Progenitor cell of endocrine pancreas (in vitro differentiated cells): ENCODE data around the gene ZFP1. TPM values are rescaled to one million over a fixed set of nuclear protein-coding genes. Genes with fewer than 3 reads are reported as not detected.
A peak's percentile ranks its signal among the peaks of the same experiment; 100 is the strongest.

Experiments used
- DNase-seq: peaks from one replicate; pipeline ENCODE4 v3.0.0; 2021; ENCODE audit warnings: low spot score; ENCODE audit not compliant: unreplicated experiment
- H3K27ac Mint-ChIP-seq: 2 replicates; pipeline ENCODE4 v1.8.0; 2021; ENCODE audit warnings: mild to moderate bottlenecking, moderate library complexity, mixed read lengths
- H3K27me3 Mint-ChIP-seq: 2 replicates; pipeline ENCODE4 v1.8.0; 2021; ENCODE audit warnings: mixed read lengths
- H3K36me3 Mint-ChIP-seq: 2 replicates; pipeline ENCODE4 v1.8.0; 2022; ENCODE audit warnings: mixed read lengths; ENCODE audit not compliant: insufficient read depth
- H3K4me1 Mint-ChIP-seq: 2 replicates; pipeline ENCODE4 v1.8.0; 2021; ENCODE audit warnings: low read depth, mixed read lengths
- H3K4me3 Mint-ChIP-seq: 2 replicates; pipeline ENCODE4 v1.8.0; 2021; ENCODE audit warnings: low read depth, mild to moderate bottlenecking, moderate library complexity, mixed read lengths
- H3K9me3 Mint-ChIP-seq: 2 replicates; pipeline ENCODE4 v1.8.0; 2021; ENCODE audit warnings: low read depth, mixed read lengths
- total RNA-seq: library from RNA; stranded (reverse); gene quantifications from 2 replicates; pipeline ENCODE4 v1.2.1, GENCODE V29; 2021
- TF ChIP-seq, protein P1 (sequence below): fragments of 200-600 bp; sonication (generic); IDR thresholded peaks from one replicate; pipeline ENCODE4 v1.5.0; 2021; ENCODE audit warnings: antibody characterized with exemption, mild to moderate bottlenecking; ENCODE audit not compliant: unreplicated experiment

Gene ZFP1
- total RNA-seq, 1 donor from 2014 or later, result 17.5 TPM

DNA sequence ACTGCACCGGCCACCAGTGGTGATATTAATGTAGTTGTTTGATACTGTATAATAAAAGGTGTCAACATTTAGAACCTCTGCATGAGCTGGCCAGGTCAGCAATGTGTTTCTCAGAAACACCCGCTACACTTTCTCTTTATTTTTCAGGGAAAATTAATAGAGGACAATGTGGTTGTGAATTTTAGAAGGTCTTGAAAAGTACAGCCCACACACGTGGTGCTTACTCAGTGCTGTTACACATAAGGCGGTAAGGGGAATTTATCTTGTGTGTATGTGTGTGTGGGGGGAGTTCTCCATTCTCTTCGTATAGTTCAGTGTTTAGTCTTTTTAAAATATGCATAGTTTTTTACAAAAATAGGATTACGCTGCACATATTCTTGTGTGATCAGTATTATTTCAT is 4.4 kb upstream of the ZFP1 start:
- peaks cover under 1% of the 10 kb centered on the region for H3K4me1 Mint-ChIP-seq
- peaks cover under 1% of the 10 kb centered on the region for H3K36me3 Mint-ChIP-seq
- no peak overlapping the region for H3K27ac Mint-ChIP-seq
- H3K9me3 Mint-ChIP-seq, result no peaks in the 10 kb centered on the region
- no peak overlapping the region for H3K4me3 Mint-ChIP-seq
- no peaks in the 10 kb centered on the region for H3K27me3 Mint-ChIP-seq
- TF ChIP-seq, protein P1, sequence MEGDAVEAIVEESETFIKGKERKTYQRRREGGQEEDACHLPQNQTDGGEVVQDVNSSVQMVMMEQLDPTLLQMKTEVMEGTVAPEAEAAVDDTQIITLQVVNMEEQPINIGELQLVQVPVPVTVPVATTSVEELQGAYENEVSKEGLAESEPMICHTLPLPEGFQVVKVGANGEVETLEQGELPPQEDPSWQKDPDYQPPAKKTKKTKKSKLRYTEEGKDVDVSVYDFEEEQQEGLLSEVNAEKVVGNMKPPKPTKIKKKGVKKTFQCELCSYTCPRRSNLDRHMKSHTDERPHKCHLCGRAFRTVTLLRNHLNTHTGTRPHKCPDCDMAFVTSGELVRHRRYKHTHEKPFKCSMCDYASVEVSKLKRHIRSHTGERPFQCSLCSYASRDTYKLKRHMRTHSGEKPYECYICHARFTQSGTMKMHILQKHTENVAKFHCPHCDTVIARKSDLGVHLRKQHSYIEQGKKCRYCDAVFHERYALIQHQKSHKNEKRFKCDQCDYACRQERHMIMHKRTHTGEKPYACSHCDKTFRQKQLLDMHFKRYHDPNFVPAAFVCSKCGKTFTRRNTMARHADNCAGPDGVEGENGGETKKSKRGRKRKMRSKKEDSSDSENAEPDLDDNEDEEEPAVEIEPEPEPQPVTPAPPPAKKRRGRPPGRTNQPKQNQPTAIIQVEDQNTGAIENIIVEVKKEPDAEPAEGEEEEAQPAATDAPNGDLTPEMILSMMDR, result no peak
- DNase-seq, result no peak

DNA sequence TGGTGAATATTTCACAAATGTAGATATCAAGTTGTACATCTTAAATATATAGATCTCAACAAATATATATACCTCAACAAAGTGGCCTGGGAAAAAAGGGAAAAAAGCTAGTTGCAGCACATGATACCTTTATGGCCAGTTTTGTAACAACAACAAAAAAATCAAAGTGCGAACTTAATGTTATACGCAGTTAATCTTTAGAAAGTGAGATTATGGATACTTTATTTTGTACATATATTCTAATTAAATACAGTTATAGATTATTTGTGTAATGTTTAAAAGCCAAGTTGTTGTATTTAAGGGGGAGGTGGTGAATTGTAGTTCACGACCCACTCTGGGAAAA is 385 bp upstream of the ZFP1 start:
- H3K27ac Mint-ChIP-seq, result no peak overlapping the region
- H3K4me3 Mint-ChIP-seq, result peak overlapping the region; percentile 90
- peaks cover 28% of the 10 kb centered on the region for H3K36me3 Mint-ChIP-seq
- no peaks in the 10 kb centered on the region for H3K27me3 Mint-ChIP-seq
- TF ChIP-seq, protein P1, result no peak
- DNase-seq, result no peak
- H3K4me1 Mint-ChIP-seq, result peaks cover 2% of the 10 kb centered on the region
- H3K9me3 Mint-ChIP-seq, result peaks cover 22% of the 10 kb centered on the region

DNA sequence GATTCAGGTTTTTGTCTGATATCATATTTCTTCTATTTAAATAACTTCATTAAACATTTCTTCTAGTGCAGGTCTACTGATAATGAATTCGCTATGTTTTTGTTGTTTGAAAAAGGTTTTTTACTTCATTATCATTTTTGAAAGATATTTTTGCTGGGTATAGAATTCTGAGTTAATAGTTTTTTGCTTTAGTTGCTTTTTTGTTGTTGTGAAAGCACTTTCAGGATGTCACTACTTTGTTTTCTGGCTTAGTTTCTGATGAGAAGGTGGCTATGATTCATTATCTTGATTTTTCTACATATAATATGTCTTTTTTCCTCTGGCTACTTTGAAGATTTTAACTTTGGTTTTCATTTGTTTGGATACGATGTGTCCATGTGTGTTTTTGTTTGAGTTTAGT is 3.5 kb downstream of the ZFP1 start:
- Mint-ChIP-seq H3K4me1 (peaks cover 2% of the 10 kb centered on the region), H3K36me3 (peaks cover 50% of the 10 kb centered on the region), H3K27me3 (no peaks in the 10 kb centered on the region), H3K27ac (no peak overlapping the region), H3K9me3 (peaks cover 28% of the 10 kb centered on the region), H3K4me3 (no peak overlapping the region)
- TF ChIP-seq, protein P1, result no peak
- no peak for DNase-seq

DNA sequence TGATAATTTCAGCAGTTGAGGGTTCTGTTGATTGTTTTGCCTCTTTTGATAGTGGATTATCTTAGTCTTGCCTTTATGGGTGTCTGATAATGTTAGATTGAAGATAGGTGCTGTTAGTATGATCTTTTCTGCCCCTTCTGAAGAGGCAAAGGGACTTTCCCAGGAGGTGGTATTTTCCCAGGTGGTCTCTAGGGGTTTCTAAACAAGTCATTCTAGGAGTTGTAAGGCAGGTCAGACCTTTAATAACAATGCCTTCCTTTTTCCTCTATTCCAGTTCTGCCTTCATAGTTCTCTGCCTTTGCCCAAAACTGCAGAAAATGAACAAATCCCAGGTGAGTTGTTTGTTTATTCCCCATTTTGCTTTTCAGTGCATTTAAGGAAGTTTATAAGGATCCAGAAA is 4.3 kb downstream of the ZFP1 start:
- H3K9me3 Mint-ChIP-seq, result peaks cover 28% of the 10 kb centered on the region
- peaks cover 2% of the 10 kb centered on the region for H3K4me1 Mint-ChIP-seq
- peak overlapping the region; percentile 4 for H3K27ac Mint-ChIP-seq
- H3K4me3 Mint-ChIP-seq, result no peak overlapping the region
- TF ChIP-seq, protein P1, result no peak
- peaks cover 57% of the 10 kb centered on the region for H3K36me3 Mint-ChIP-seq
- H3K27me3 Mint-ChIP-seq, result no peaks in the 10 kb centered on the region
- no peak for DNase-seq

DNA sequence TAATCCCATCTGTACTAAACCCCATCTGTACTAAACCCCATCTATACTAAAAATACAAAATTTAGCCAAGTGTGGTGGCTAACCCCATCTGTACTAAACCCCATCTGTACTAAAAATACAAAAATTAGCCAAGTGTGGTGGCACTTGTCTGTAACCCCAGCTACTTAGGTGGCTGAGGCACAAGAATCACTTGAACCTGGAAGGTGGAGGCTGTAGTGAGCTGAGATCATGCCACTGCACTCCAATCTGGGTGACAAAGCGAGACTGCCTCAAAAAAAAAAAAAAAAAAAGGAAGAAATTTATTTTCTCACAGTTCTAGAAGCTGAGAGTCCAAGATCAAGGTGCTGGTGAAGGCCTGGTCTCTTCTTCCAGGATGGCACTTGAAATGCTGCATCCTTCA is 12.1 kb downstream of the ZFP1 start:
- peaks cover 12% of the 10 kb centered on the region for H3K9me3 Mint-ChIP-seq
- no peak overlapping the region for H3K4me3 Mint-ChIP-seq

More for the DNA sequence above, 12.1 kb downstream of the ZFP1 start:
- TF ChIP-seq, protein P1, result no peak
- no peak overlapping the region for H3K27ac Mint-ChIP-seq
- H3K36me3 Mint-ChIP-seq, result peaks cover 64% of the 10 kb centered on the region
- H3K27me3 Mint-ChIP-seq, result no peaks in the 10 kb centered on the region
- no peak for DNase-seq
- H3K4me1 Mint-ChIP-seq, result no peaks in the 10 kb centered on the region
